ENCODE measurements around the gene ADAD2.

Gene ADAD2

GRCh38 chr16:84190731-84191388, at the start of gene ADAD2:
TSS of gene ADAD2 (plus strand) at chr16:84191157. CDS start at chr16:84191231, 74 bp downstream.
- no peak for DNase-seq

GRCh38 chr16:84143081-84143480, 47.9 kb upstream of the ADAD2 start:
- no peak for DNase-seq

GRCh38 chr16:84143784-84144199, 47.2 kb upstream of the ADAD2 start:
- no peak for DNase-seq

GRCh38 chr16:84144209-84144858, 46.6 kb upstream of the ADAD2 start:
- DNase-seq: peak; percentile 45

GRCh38 chr16:84144859-84145639, 45.9 kb upstream of the ADAD2 start, which contains the start of the genes DNAAF1 and HSDL1:
TSS of gene DNAAF1 (plus strand) at chr16:84145308. CDS start at chr16:84145441, 133 bp downstream.
TSS of gene HSDL1 (minus strand) at chr16:84145177. CDS start at chr16:84131321, 13,856 bp downstream.
- peak; percentile 96 for DNase-seq

- DNase-seq: no peak
These were observed 40.0 kb upstream of the ADAD2 start for GRCh38 chr16:84150926-84151325.

- no peak for DNase-seq
These were observed 37.2 kb upstream of the ADAD2 start for GRCh38 chr16:84153660-84154214.

GRCh38 chr16:84155226-84155625, 35.7 kb upstream of the ADAD2 start:
- no peak for DNase-seq

GRCh38 chr16:84155771-84156170, 35.2 kb upstream of the ADAD2 start:
- DNase-seq: no peak

- DNase-seq: no peak
These were observed 34.6 kb upstream of the ADAD2 start for GRCh38 chr16:84156342-84156784.

- DNase-seq: no peak
These were observed 31.9 kb upstream of the ADAD2 start for GRCh38 chr16:84159007-84159406.

GRCh38 chr16:84159800-84160199, 31.2 kb upstream of the ADAD2 start:
- no peak for DNase-seq

- DNase-seq: no peak
These were observed 29.9 kb upstream of the ADAD2 start for GRCh38 chr16:84161037-84161436.

GRCh38 chr16:84161801-84162200, 29.2 kb upstream of the ADAD2 start:
- no peak for DNase-seq

GRCh38 chr16:84165746-84166145, 25.2 kb upstream of the ADAD2 start:
- no peak for DNase-seq

- no peak for DNase-seq
These were observed 23.9 kb upstream of the ADAD2 start for GRCh38 chr16:84166796-84167695.

- DNase-seq: no peak
These were observed 21.1 kb upstream of the ADAD2 start for GRCh38 chr16:84169765-84170310.

GRCh38 chr16:84174396-84174795, 16.6 kb upstream of the ADAD2 start:
- DNase-seq: no peak

GRCh38 chr16:84175350-84176081, 15.4 kb upstream of the ADAD2 start:
- DNase-seq: peak; percentile 61

- DNase-seq: no peak
These were observed 14.5 kb upstream of the ADAD2 start for GRCh38 chr16:84176192-84177053.
